Heart left ventricle (tissue), 13 donors: ENCODE results near the gene NAALADL2.

Experiments used
- POLR2A ChIP-seq, 2 donors: fragments of 450-650 bp; IDR thresholded peaks; one replicate each; pipeline ENCODE4 v1.6.1; 2017; ENCODE audit warnings: antibody characterized with exemption in 2 of 2, mild to moderate bottlenecking in 2 of 2, moderate library complexity in 2 of 2
- TF ChIP-seq, protein P1 (sequence below), 12 donors: fragments of 200-600 bp; sonication (generic) in 4 of 12; IDR thresholded peaks; one replicate each; pipeline versions ENCODE4 v1.5.0 to v1.8.0; 2018 to 2022; ENCODE audit warnings: antibody characterized with exemption in 12 of 12, mild to moderate bottlenecking in 5 of 12
- donor health status: ischemic (EF 13 %, LVEDD 7.1; RV severe dilation, severe dysfunction).
- donor health status: DM: no; HTN: yes; CAD: no.
- donor health status: DM: no; HTN: no; CAD: no.
- donor health status: ischemic (EF 25% LVEDD 6.9; RV normal size, moderate dysfunction).
- donor health status: ischemic (EF 25% LVEDD 5.7; RV mildly dilated, moderate dysfunction).
- donor health status: ischemic (EF 35%, LVEDD 5.7; RV mildly dilated, moderate dysfunction).
- donor health status: nonischemic (EF 11% LVEDD 7.7; RV severe dilation, severe dysfunction).
- donor health status: DM: yes; HTN: yes; CAD: no.
- donor health status: PGD.
- donor health status: ischemic (EF 29% LVEDD 5.4; RV normal size, mild dysfunction).
- donor health status: nonischemic (EF 23%, LVEDD 6.1; RV moderate dilation, normal function).

DNA sequence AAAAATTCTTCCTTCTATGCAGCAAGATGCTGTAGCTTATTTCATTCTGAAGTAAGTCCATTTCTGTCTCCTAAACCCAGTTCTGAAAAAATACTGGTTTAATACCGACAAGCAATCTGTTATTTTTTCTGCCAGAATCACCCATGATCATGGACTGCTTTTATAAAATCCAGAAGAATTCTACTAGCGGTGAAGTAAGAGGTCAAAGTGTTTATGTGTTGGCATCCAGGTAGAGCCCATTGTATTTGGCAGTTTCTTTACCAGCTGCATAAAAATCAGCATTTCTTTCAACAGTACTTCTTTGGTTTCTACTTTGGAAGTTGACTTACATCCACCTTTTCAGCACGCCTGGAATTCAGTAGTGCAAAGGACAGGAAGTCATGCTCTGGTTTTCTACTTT is 484.8 kb downstream of the NAALADL2 start:
- TF ChIP-seq POLR2A (IDR thresholded peaks at IDR 0.05): no peak
- TF ChIP-seq, protein P1, sequence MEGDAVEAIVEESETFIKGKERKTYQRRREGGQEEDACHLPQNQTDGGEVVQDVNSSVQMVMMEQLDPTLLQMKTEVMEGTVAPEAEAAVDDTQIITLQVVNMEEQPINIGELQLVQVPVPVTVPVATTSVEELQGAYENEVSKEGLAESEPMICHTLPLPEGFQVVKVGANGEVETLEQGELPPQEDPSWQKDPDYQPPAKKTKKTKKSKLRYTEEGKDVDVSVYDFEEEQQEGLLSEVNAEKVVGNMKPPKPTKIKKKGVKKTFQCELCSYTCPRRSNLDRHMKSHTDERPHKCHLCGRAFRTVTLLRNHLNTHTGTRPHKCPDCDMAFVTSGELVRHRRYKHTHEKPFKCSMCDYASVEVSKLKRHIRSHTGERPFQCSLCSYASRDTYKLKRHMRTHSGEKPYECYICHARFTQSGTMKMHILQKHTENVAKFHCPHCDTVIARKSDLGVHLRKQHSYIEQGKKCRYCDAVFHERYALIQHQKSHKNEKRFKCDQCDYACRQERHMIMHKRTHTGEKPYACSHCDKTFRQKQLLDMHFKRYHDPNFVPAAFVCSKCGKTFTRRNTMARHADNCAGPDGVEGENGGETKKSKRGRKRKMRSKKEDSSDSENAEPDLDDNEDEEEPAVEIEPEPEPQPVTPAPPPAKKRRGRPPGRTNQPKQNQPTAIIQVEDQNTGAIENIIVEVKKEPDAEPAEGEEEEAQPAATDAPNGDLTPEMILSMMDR (IDR thresholded peaks at IDR 0.05): no peak
